ENCODE measurements around the gene ARID1B. TPM values are rescaled to one million over a fixed set of nuclear protein-coding genes. Genes with fewer than 3 reads are reported as not detected.

ARID1B gene
- total and polyA plus RNA-seq, 5 donors: 18.3 to 59.6 (median 53.8) TPM

- Histone ChIP-seq H3K4me3 (ENCODE audit: low read length) (no peak overlapping the region), H3K27ac (ENCODE audit: low read length) (no peak overlapping the region), H3K9me3 (ENCODE audit: control insufficient read depth, low read length) (no peaks in the 10 kb centered on the region), H3K27me3 (ENCODE audit: control insufficient read depth, insufficient read depth) (no peaks in the 10 kb centered on the region), H3K4me1 (ENCODE audit: control insufficient read depth, insufficient read depth, low read length) (peaks cover 5% of the 10 kb centered on the region)
- intact Hi-C loops (cut with DNase I): loop anchor here in 1 of 4 donors (10.0 kb wide), 1 partner anchor 132 kb away; no protein-coding TSS in a partner anchor
- no peak for ATAC-seq
- 98% methylated on average over 1 of the region's 1 CpG for WGBS
- no peak for DNase-seq
Measured at GRCh38 chr6:157017022-157017421, 239.8 kb downstream of the ARID1B start.

GRCh38 chr6:157017861-157018260, 240.7 kb downstream of the ARID1B start:
- DNase-seq (no peak), ATAC-seq (no peak)
- Histone ChIP-seq H3K4me3 (ENCODE audit: low read length) (no peak overlapping the region), H3K4me1 (ENCODE audit: control insufficient read depth, insufficient read depth, low read length) (peaks cover 5% of the 10 kb centered on the region), H3K27ac (ENCODE audit: low read length) (no peak overlapping the region), H3K27me3 (ENCODE audit: control insufficient read depth, insufficient read depth) (no peaks in the 10 kb centered on the region), H3K9me3 (ENCODE audit: control insufficient read depth, low read length) (no peaks in the 10 kb centered on the region)
- intact Hi-C loops (cut with DNase I): loop anchor here in 1 of 4 donors (10.0 kb wide), 1 partner anchor 133 kb away; no protein-coding TSS in a partner anchor

- 89% methylated on average over 2 of the region's 2 CpGs for WGBS
- DNase-seq (no peak), ATAC-seq (no peak)
- Histone ChIP-seq H3K4me1 (ENCODE audit: control insufficient read depth, insufficient read depth, low read length) (peaks cover 3% of the 10 kb centered on the region), H3K27me3 (ENCODE audit: control insufficient read depth, insufficient read depth) (no peaks in the 10 kb centered on the region), H3K27ac (ENCODE audit: low read length) (no peak overlapping the region), H3K9me3 (ENCODE audit: control insufficient read depth, low read length) (no peaks in the 10 kb centered on the region), H3K4me3 (ENCODE audit: low read length) (no peak overlapping the region)
- intact Hi-C loops (cut with DNase I): loop anchor here in 1 of 4 donors (10.0 kb wide), 1 partner anchor 134 kb away; no protein-coding TSS in a partner anchor
Measured at GRCh38 chr6:157019115-157019641, 242.0 kb downstream of the ARID1B start.

- DNase-seq (no peak), ATAC-seq (no peak)
- Histone ChIP-seq H3K27me3 (ENCODE audit: control insufficient read depth, insufficient read depth) (no peaks in the 10 kb centered on the region), H3K9me3 (ENCODE audit: control insufficient read depth, low read length) (no peaks in the 10 kb centered on the region), H3K27ac (ENCODE audit: low read length) (no peak overlapping the region), H3K4me3 (ENCODE audit: low read length) (no peak overlapping the region), H3K4me1 (ENCODE audit: control insufficient read depth, insufficient read depth, low read length) (peaks cover 3% of the 10 kb centered on the region)
- WGBS: 73% methylated on average over 7 of the region's 7 CpGs
- intact Hi-C loops (cut with DNase I): loop anchor here in 3 of 4 donors (2.0 to 10.0 kb wide), 6 partner anchors 135 to 333 kb away; partner anchors contain the start of gene ARID1B (in 1 of the 3)
Measured at GRCh38 chr6:157019733-157020132, 242.6 kb downstream of the ARID1B start.

GRCh38 chr6:157020398-157020797, 243.2 kb downstream of the ARID1B start:
- Histone ChIP-seq H3K4me1 (ENCODE audit: control insufficient read depth, insufficient read depth, low read length) (peaks cover 3% of the 10 kb centered on the region), H3K4me3 (ENCODE audit: low read length) (peak overlapping the region; percentile 80), H3K27me3 (ENCODE audit: control insufficient read depth, insufficient read depth) (no peaks in the 10 kb centered on the region), H3K9me3 (ENCODE audit: control insufficient read depth, low read length) (no peaks in the 10 kb centered on the region), H3K27ac (ENCODE audit: low read length) (no peak overlapping the region)
- DNase-seq: no peak
- ATAC-seq: no peak
- intact Hi-C loops (cut with DNase I): loop anchor here in 3 of 4 donors (2.0 to 10.0 kb wide), 5 partner anchors 236 to 334 kb away; partner anchors contain the start of gene ARID1B (in 1 of the 3)
- WGBS: 31% methylated on average over 4 of the region's 4 CpGs

GRCh38 chr6:157020881-157021343, 243.7 kb downstream of the ARID1B start:
- peak; percentile 47 to 67 for ATAC-seq
- peak; percentile 64 to 82 (median 79) for DNase-seq
- under 1% methylated on average over 40 of the region's 40 CpGs for WGBS
- peaks cover 3% of the 10 kb centered on the region for H3K4me1 ChIP-seq (ENCODE audit: control insufficient read depth, insufficient read depth, low read length)
- intact Hi-C loops (cut with DNase I): loop anchor here in 3 of 4 donors (2.0 to 10.0 kb wide), 5 partner anchors 236 to 334 kb away; partner anchors contain the start of gene ARID1B (in 1 of the 3)
- peak overlapping the region; percentile 99 for H3K27ac ChIP-seq (ENCODE audit: low read length)
- H3K9me3 ChIP-seq (ENCODE audit: control insufficient read depth, low read length): no peaks in the 10 kb centered on the region
- peak overlapping the region; percentile 80 for H3K4me3 ChIP-seq (ENCODE audit: low read length)
- no peaks in the 10 kb centered on the region for H3K27me3 ChIP-seq (ENCODE audit: control insufficient read depth, insufficient read depth)

- WGBS: under 1% methylated on average over 84 of the region's 84 CpGs
Measured at GRCh38 chr6:157021344-157021992, 244.3 kb downstream of the ARID1B start.

GRCh38 chr6:157021993-157022740, 245.0 kb downstream of the ARID1B start:
- no peaks in the 10 kb centered on the region for H3K27me3 ChIP-seq (ENCODE audit: control insufficient read depth, insufficient read depth)
- WGBS: 4% methylated on average over 33 of the region's 33 CpGs
- DNase-seq (peak; percentile 89 to 95 (median 95)), ATAC-seq (peak; percentile 93 to 94)
- intact Hi-C loops (cut with DNase I): loop anchor here in 3 of 4 donors (2.0 to 10.0 kb wide), 5 partner anchors 237 to 335 kb away; partner anchors contain the start of gene ARID1B (in 1 of the 3)
- no peaks in the 10 kb centered on the region for H3K9me3 ChIP-seq (ENCODE audit: control insufficient read depth, low read length)
- H3K27ac ChIP-seq (ENCODE audit: low read length): peak overlapping the region; percentile 99
- peaks cover 3% of the 10 kb centered on the region for H3K4me1 ChIP-seq (ENCODE audit: control insufficient read depth, insufficient read depth, low read length)
- H3K4me3 ChIP-seq (ENCODE audit: low read length): peak overlapping the region; percentile 80

More at GRCh38 chr6:157021344-157021992, 244.3 kb downstream of the ARID1B start:
- ATAC-seq (peak; percentile 97), DNase-seq (peak; percentile 94 to 97 (median 96))
- intact Hi-C loops (cut with DNase I): loop anchor here in 3 of 4 donors (2.0 to 10.0 kb wide), 5 partner anchors 237 to 335 kb away; partner anchors contain the start of gene ARID1B (in 1 of the 3)
- no peaks in the 10 kb centered on the region for H3K9me3 ChIP-seq (ENCODE audit: control insufficient read depth, low read length)
- no peaks in the 10 kb centered on the region for H3K27me3 ChIP-seq (ENCODE audit: control insufficient read depth, insufficient read depth)
- peak overlapping the region; percentile 99 for H3K27ac ChIP-seq (ENCODE audit: low read length)
- peaks cover 3% of the 10 kb centered on the region for H3K4me1 ChIP-seq (ENCODE audit: control insufficient read depth, insufficient read depth, low read length)
- peak overlapping the region; percentile 80 for H3K4me3 ChIP-seq (ENCODE audit: low read length)

- Histone ChIP-seq H3K27ac (ENCODE audit: low read length) (no peak overlapping the region), H3K4me3 (ENCODE audit: low read length) (no peak overlapping the region), H3K27me3 (ENCODE audit: control insufficient read depth, insufficient read depth) (no peaks in the 10 kb centered on the region), H3K9me3 (ENCODE audit: control insufficient read depth, low read length) (no peaks in the 10 kb centered on the region), H3K4me1 (ENCODE audit: control insufficient read depth, insufficient read depth, low read length) (peaks cover 3% of the 10 kb centered on the region)
- DNase-seq: no peak
- intact Hi-C loops (cut with DNase I): loop anchor here in 3 of 4 donors (5.0 to 10.0 kb wide), 3 partner anchors 239 to 337 kb away; partner anchors contain the start of gene ARID1B (in 1 of the 3)
- 24% methylated on average over 2 of the region's 2 CpGs for WGBS
- ATAC-seq: no peak
Measured at GRCh38 chr6:157023958-157024357, 246.8 kb downstream of the ARID1B start.

GRCh38 chr6:157024745-157025144, 247.6 kb downstream of the ARID1B start:
- 76% methylated on average over 3 of the region's 3 CpGs for WGBS

More at GRCh38 chr6:157024745-157025144, 247.6 kb downstream of the ARID1B start:
- Histone ChIP-seq H3K4me3 (ENCODE audit: low read length) (no peak overlapping the region), H3K4me1 (ENCODE audit: control insufficient read depth, insufficient read depth, low read length) (peaks cover under 1% of the 10 kb centered on the region), H3K9me3 (ENCODE audit: control insufficient read depth, low read length) (no peaks in the 10 kb centered on the region), H3K27ac (ENCODE audit: low read length) (no peak overlapping the region), H3K27me3 (ENCODE audit: control insufficient read depth, insufficient read depth) (no peaks in the 10 kb centered on the region)
- ATAC-seq (no peak), DNase-seq (no peak)
- intact Hi-C loops (cut with DNase I): loop anchor here in 3 of 4 donors (5.0 to 10.0 kb wide), 3 partner anchors 240 to 337 kb away; partner anchors contain the start of gene ARID1B (in 1 of the 3)

Measured in right cardiac atrium (tissue), 5 donors.